HG02884 (cell line): ENCODE measurements around the gene LMF1.

Experiments
- ATAC-seq: cut with Tn5 transposase; IDR thresholded peaks from one replicate; pipeline ENCODE4 v1.9.1; 2021; ENCODE audit warnings: mild to moderate bottlenecking, moderate library complexity; ENCODE audit not compliant: unreplicated experiment

The LMF1 gene

GRCh38 chr16:916035-916799, 54.6 kb downstream of the LMF1 start:
- no peak for ATAC-seq

DNA sequence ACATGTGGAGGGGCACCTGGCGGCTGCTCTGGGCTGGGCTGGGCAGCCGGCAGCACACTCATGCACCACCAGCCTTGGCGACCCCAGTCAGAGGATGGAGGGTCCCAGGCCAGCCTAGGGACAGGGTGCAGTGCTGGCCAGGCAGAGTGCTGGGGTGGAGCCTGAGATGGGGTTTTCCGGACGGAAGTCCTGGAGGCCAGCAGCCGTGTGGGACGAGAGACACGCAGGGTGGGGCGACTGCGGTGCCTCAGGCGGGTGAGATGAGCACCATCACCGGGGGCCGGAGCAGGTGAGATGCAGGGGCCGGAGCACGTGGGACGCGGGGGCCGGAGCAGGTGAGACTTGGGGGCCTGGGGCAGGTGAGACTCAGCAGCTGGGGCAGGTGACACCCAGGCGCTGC, 55.2 kb downstream of the LMF1 start:
- ATAC-seq: no peak

GRCh38 chr16:914440-914839, 56.3 kb downstream of the LMF1 start:
- no peak for ATAC-seq

DNA sequence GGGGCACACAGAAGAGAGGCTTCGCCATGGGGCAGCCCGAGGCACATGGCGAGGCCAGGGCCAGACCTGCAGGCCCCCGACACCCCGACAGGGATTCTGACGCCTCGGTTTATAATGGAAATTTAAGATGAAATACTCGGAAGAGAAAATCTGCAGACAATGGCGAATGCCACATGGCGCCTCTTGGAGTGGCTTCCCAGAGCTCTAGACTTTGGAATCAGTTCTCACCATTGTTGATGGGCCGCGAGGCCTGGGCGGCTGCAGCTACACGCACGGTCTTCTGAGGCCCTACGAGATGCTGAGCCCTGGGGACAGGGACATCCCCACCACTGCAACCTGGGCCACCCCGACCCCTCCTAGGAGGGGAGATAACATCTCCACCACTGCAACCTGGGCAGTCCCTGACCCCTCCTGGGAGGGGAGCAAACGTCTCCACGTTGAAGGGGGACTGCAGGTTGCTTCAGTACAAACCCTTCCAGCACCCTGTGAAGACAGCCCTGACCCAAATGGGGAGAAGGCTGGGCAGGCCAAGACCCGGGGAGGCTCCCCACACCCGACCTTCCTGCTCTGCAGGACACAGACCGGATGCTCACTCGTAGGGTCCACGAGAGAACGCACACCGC, 56.9 kb downstream of the LMF1 start:
- ATAC-seq: no peak

GRCh38 chr16:912684-913613, 57.8 kb downstream of the LMF1 start:
- ATAC-seq: no peak

GRCh38 chr16:912322-912683, 58.5 kb downstream of the LMF1 start:
- no peak for ATAC-seq

DNA sequence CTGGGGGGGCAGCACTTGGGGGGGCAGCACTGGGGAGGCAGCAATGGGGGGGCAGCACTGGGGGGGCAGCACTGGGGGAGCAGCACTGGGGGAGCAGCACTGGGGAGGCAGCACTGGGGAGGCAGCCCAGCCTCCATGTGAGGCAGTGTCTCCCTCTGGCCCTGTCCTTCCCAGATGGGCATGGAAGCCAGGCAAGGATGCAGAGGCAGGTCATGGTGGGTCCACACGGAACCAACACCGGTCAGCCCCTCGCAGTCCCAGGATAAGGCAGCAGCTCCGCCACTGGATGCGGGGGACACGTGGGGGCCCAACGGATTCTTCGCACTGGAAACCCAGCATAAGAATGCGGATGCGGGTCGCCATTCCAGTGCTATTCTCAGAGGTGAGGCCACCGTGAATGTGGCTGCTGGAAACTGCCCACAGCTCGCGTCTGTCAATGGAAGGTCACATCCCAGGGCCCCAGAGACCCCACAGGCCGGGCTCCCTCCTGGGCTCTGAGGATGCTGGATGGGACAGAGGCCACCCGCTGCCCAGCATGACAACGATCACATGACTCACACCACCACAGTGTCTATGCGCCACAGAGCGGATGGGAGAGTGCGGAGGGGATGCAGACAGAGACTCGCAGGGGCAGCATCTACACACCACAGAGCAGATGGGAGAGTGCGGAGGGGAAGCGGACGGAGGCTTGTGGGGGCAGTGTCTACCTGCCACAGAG, 59.0 kb downstream of the LMF1 start:
- ATAC-seq: no peak

- no peak for ATAC-seq
Measured at GRCh38 chr16:911101-911500, 59.7 kb downstream of the LMF1 start.

DNA sequence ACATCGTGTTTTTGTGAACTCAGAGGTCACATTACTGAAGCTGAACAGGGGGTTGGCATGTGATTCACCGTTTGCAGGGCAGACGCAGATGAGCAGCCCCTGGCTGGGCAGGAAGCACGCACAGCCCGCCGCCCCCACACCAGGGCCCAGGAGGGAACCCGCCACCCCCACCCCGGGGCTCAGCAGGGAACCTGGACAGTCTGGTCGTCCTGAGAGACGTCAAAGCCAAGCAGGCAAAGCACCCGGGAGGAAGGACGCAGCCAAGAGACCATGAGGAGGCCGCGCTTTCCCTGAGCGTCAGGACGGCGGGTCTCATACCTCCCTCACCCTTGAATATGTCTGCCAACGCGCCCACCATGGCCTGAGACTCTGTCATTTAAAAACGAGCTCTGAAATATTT, 60.6 kb downstream of the LMF1 start:
- ATAC-seq: no peak

GRCh38 chr16:909281-910000, 61.3 kb downstream of the LMF1 start:
- no peak for ATAC-seq

DNA sequence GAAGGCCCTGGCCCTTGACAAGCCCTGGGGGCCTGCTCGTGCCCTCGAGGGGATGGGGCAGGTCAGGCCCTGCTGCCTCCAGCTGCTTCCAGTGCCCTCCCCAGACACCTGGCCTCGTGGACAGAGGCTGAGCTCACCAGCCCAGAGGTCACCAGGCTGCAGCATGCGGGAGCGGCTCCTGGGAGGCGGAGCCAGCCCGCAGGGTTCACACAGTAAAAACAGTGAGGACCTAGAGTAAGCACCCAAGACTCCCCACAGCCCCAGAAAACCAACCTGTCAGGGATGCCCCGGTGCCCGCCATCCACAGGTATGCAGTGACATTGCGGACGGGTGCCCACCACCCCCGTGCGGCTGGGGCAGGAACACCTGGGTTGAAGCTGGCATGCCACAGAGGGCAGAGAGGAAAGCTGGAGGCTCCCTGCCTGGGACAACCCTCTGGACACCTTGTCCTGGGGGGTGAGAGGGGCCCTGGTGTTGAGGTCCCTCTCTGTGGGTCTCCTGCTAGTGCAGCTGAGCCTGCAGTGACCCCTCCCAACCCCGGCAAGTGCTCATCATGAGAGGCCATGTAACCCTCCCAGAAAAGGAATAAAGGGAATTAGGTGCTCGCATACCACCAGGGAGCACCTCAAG, 62.1 kb downstream of the LMF1 start:
- no peak for ATAC-seq

GRCh38 chr16:907842-908241, 62.9 kb downstream of the LMF1 start:
- ATAC-seq: no peak

DNA sequence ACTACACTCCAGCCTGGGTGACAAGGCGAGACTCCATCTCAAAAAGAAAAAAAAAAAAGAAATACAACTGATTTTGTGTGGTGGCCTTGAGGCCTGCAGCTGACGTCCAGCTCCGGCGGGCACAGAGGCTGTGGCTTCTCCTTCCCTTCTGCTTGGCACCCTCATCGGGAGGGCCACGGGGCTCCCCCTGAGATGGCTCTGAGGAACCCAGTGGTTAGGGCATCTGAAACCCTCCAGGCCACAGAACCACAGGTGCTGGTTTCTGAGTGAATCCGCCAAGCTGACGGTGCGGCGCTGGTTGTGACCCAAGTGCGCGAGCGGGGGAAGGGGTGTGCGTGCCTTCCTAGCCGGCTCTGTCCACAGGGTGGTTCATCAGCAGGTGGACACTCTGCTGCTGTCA, 63.4 kb downstream of the LMF1 start:
- ATAC-seq: no peak

DNA sequence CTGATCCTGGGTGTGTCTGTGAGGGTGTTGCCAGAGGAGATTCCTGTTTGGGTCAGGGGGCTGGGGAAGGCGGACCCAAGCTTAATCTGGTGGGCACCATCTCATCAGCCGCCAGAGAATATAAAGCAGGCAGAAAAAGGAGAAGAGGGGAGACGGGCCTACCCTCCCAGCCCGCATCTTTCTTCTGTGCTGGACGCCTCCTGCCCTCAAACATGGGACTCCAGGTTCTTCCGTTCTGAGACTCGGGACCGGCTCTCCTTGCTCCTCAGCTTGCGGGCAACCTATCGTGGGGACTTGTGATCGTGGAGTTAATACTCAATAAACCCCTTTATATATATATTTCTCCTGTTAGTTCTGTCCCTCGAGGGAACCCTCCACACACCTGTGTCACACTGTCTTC, 64.5 kb downstream of the LMF1 start:
- no peak for ATAC-seq

GRCh38 chr16:901715-902601, 68.8 kb downstream of the LMF1 start:
- no peak for ATAC-seq

DNA sequence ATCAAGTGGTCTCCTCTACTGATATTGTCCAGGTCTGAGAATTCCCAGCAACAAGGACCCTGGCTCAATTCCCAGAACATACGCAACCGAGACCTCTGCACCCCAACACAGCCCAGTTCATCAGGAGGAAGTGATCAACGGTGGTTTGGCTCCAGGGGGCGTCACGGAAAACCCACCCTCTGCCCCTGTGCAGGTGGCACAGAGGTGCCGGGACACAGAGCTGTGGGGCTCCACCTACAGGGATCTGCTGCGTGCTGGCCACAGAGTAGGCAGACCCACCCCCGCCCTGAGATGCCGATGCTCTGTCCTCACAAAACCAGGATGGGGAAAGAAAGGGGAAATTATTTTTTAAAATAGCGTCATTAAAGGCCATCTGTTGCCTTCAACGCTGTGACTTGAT, 69.6 kb downstream of the LMF1 start:
- no peak for ATAC-seq

DNA sequence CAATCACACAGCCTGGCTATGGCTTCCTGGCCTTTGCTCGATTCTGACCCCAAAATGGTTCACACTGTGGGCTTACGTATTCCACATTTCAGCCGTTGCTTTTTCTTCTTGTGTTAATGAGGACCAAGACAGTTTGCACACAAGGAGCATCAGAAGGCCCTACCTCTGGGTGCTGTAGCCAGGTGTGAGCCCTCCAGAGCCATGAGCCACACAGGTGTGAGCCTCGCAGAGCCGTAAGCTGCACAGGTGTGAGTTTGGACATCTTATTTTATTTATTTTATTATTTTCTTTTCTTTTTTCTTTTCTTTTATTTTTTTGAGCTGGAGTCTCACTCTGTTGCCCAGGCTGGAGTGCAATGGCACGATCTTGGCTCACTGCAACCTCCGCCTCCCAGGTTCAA, 70.6 kb downstream of the LMF1 start:
- ATAC-seq: no peak

- no peak for ATAC-seq
Measured at GRCh38 chr16:899683-900060, 71.1 kb downstream of the LMF1 start.
